ENCODE measurements around the gene CTBS. TPM values are rescaled to one million over a fixed set of nuclear protein-coding genes. Genes with fewer than 3 reads are reported as not detected.
A peak's percentile ranks its signal among the peaks of the same experiment; 100 is the strongest.

Gene CTBS
- total RNA-seq, 1 donor, result 13.0 TPM

DNA sequence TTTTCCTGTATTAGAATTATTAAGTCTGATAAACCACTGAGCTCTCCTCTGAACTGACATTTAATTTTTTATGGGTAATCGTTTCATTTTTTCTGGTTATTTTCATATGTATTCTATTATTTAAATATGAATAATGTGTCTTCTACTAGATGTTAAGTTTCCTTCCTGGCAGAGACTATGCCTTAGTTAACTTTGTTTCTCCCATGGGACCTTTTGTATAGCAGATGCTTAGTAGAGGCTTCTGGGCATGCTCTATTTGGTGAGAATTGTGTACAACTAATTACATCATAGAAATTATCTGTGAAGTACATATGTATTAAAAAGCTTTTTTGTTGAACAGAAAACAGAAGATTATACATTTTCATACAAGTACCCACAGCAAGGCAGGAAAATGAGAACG, 23.4 kb downstream of the CTBS start:
- Histone ChIP-seq H3K4me2 (ENCODE audit: insufficient read depth, low read length) (no peak overlapping the region), H3K4me3 (ENCODE audit: insufficient read depth, low read length) (no peak overlapping the region), H2AFZ (ENCODE audit: low read length) (no peak overlapping the region), H3K27me3 (ENCODE audit: insufficient read depth, low read length) (no peaks in the 10 kb centered on the region), H3K79me2 (ENCODE audit: insufficient read depth, low read length) (no peaks in the 10 kb centered on the region), H4K20me1 (ENCODE audit: insufficient read depth, low read length) (no peaks in the 10 kb centered on the region), H3K27ac (ENCODE audit: low read depth, low read length) (no peak overlapping the region), H3K4me1 (ENCODE audit: insufficient read depth, low read length) (no peaks in the 10 kb centered on the region), H3K36me3 (ENCODE audit: insufficient read depth, low read length) (peaks cover 15% of the 10 kb centered on the region), H3K9me3 (ENCODE audit: low read depth, low read length) (no peaks in the 10 kb centered on the region)
- TF ChIP-seq, protein P1, sequence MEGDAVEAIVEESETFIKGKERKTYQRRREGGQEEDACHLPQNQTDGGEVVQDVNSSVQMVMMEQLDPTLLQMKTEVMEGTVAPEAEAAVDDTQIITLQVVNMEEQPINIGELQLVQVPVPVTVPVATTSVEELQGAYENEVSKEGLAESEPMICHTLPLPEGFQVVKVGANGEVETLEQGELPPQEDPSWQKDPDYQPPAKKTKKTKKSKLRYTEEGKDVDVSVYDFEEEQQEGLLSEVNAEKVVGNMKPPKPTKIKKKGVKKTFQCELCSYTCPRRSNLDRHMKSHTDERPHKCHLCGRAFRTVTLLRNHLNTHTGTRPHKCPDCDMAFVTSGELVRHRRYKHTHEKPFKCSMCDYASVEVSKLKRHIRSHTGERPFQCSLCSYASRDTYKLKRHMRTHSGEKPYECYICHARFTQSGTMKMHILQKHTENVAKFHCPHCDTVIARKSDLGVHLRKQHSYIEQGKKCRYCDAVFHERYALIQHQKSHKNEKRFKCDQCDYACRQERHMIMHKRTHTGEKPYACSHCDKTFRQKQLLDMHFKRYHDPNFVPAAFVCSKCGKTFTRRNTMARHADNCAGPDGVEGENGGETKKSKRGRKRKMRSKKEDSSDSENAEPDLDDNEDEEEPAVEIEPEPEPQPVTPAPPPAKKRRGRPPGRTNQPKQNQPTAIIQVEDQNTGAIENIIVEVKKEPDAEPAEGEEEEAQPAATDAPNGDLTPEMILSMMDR (IDR thresholded peaks at IDR 0.05; ENCODE audit: extremely low read depth, low read depth, low read length), result no peak
- DNase-seq (ENCODE audit: insufficient read length, low spot score, missing footprints), result no peak

DNA sequence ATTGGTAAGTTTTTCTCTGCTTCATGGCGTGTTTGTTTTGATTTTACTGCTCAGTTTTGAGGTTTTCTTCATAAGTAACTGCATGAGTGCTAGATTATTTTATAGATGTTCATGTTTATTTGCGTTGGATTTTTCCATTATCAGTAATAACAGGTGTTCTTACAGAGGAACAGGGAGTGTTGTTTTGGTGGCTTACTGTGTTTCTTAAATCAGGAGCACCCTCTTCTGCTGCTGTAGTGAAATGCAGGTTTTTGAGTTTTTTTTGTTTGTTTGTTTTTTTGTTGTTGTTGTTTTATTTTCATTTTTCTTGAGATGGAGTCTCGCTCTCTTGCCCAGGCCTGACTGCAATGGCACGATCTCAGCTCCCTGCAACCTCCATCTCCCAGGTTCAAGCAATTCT, 32.6 kb downstream of the CTBS start:
- no peak overlapping the region for H3K4me2 ChIP-seq (ENCODE audit: insufficient read depth, low read length)
- no peaks in the 10 kb centered on the region for H3K9me3 ChIP-seq (ENCODE audit: low read depth, low read length)
- no peak for DNase-seq (ENCODE audit: insufficient read length, low spot score, missing footprints)
- no peak overlapping the region for H3K27ac ChIP-seq (ENCODE audit: low read depth, low read length)
- H3K27me3 ChIP-seq (ENCODE audit: insufficient read depth, low read length), result no peaks in the 10 kb centered on the region
- H3K4me1 ChIP-seq (ENCODE audit: insufficient read depth, low read length), result peaks cover 4% of the 10 kb centered on the region
- TF ChIP-seq, protein P1 (IDR thresholded peaks at IDR 0.05; ENCODE audit: extremely low read depth, low read depth, low read length), result no peak
- no peaks in the 10 kb centered on the region for H4K20me1 ChIP-seq (ENCODE audit: insufficient read depth, low read length)
- H3K4me3 ChIP-seq (ENCODE audit: insufficient read depth, low read length), result no peak overlapping the region
- no peak overlapping the region for H2AFZ ChIP-seq (ENCODE audit: low read length)
- H3K79me2 ChIP-seq (ENCODE audit: insufficient read depth, low read length), result no peaks in the 10 kb centered on the region
- H3K36me3 ChIP-seq (ENCODE audit: insufficient read depth, low read length), result peaks cover 9% of the 10 kb centered on the region

DNA sequence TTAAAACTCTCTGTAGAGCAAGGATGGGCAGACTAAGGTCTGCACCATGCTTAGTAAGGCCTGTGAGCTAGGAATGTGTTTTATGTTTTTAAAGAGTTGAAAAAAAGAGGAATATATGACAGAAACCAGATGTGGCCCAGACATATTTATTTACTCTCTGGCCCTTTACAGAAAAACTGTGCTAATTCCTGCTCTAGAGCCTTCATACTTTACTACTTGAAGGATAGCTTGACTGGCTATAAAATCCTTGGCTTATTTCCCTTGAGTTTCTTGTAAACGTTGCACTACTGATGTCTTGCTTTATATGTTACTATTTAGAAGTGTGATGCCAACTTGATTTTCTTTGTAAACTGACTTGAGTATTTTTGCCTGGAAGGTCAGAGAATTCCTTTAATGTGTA, 33.5 kb downstream of the CTBS start:
- DNase-seq (ENCODE audit: insufficient read length, low spot score, missing footprints), result no peak
- TF ChIP-seq, protein P1 (IDR thresholded peaks at IDR 0.05; ENCODE audit: extremely low read depth, low read depth, low read length), result no peak
- Histone ChIP-seq H3K4me1 (ENCODE audit: insufficient read depth, low read length) (peaks cover 4% of the 10 kb centered on the region), H3K79me2 (ENCODE audit: insufficient read depth, low read length) (no peaks in the 10 kb centered on the region), H2AFZ (ENCODE audit: low read length) (no peak overlapping the region), H3K27me3 (ENCODE audit: insufficient read depth, low read length) (no peaks in the 10 kb centered on the region), H3K36me3 (ENCODE audit: insufficient read depth, low read length) (peaks cover 9% of the 10 kb centered on the region), H3K9me3 (ENCODE audit: low read depth, low read length) (no peaks in the 10 kb centered on the region), H4K20me1 (ENCODE audit: insufficient read depth, low read length) (no peaks in the 10 kb centered on the region), H3K4me3 (ENCODE audit: insufficient read depth, low read length) (no peak overlapping the region), H3K4me2 (ENCODE audit: insufficient read depth, low read length) (peak overlapping the region; percentile 22), H3K27ac (ENCODE audit: low read depth, low read length) (peak overlapping the region; percentile 35)

DNA sequence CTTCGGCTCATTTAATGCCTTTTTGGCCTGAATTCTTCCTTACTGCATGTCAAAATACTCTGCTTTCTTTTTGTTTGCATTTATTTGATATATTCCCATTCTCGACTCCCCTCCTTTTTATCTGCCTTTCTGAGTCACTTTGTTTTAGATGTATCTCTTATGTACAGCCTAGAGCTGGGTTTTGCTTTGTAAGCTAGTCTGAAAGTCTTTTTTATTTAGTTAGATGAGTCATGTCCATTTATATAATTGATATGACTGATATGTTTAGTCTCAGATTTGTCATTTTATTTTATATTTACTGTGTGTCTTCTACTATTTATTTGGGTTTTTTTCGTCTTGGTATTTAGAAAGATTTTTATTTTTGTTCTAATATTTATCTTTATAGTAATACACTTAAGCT, 34.3 kb downstream of the CTBS start:
- H3K79me2 ChIP-seq (ENCODE audit: insufficient read depth, low read length), result no peaks in the 10 kb centered on the region
- no peaks in the 10 kb centered on the region for H3K27me3 ChIP-seq (ENCODE audit: insufficient read depth, low read length)
- no peaks in the 10 kb centered on the region for H4K20me1 ChIP-seq (ENCODE audit: insufficient read depth, low read length)
- DNase-seq (ENCODE audit: insufficient read length, low spot score, missing footprints), result peak; percentile 68
- TF ChIP-seq, protein P1 (IDR thresholded peaks at IDR 0.05; ENCODE audit: extremely low read depth, low read depth, low read length), result no peak
- H3K9me3 ChIP-seq (ENCODE audit: low read depth, low read length), result no peaks in the 10 kb centered on the region
- peak overlapping the region; percentile 22 for H3K4me2 ChIP-seq (ENCODE audit: insufficient read depth, low read length)
- peaks cover 9% of the 10 kb centered on the region for H3K36me3 ChIP-seq (ENCODE audit: insufficient read depth, low read length)
- H2AFZ ChIP-seq (ENCODE audit: low read length), result no peak overlapping the region
- peaks cover 4% of the 10 kb centered on the region for H3K4me1 ChIP-seq (ENCODE audit: insufficient read depth, low read length)
- no peak overlapping the region for H3K27ac ChIP-seq (ENCODE audit: low read depth, low read length)
- no peak overlapping the region for H3K4me3 ChIP-seq (ENCODE audit: insufficient read depth, low read length)
